ENCODE measurements around the gene ZC3H12C.
"Not testable (repeated sequence)": the region's sequence is repeated elsewhere in the genome, so short reads cannot be mapped to it uniquely, and the experiment has no call there.

ZC3H12C gene

GRCh38 chr11:110186456-110186855, 93.3 kb downstream of the ZC3H12C start:
- DNase-seq, result no peak

- DNase-seq, result no peak
Measured at GRCh38 chr11:110186867-110187266, 93.7 kb downstream of the ZC3H12C start.

- DNase-seq, result no peak
Measured at GRCh38 chr11:110187731-110188130, 94.5 kb downstream of the ZC3H12C start.

GRCh38 chr11:110190885-110191284, 97.7 kb downstream of the ZC3H12C start:
- no peak for DNase-seq

GRCh38 chr11:110192604-110193282, 99.6 kb downstream of the ZC3H12C start:
- not testable (repeated sequence) for DNase-seq

GRCh38 chr11:110194211-110194766, 101.1 kb downstream of the ZC3H12C start:
- DNase-seq, result not testable (repeated sequence)

- DNase-seq, result no peak
Measured at GRCh38 chr11:110196241-110196754, 103.1 kb downstream of the ZC3H12C start.

GRCh38 chr11:110196884-110197420, 103.8 kb downstream of the ZC3H12C start:
- no peak for DNase-seq

- DNase-seq, result no peak
Measured at GRCh38 chr11:110198031-110198729, 105.0 kb downstream of the ZC3H12C start.

- DNase-seq, result no peak
Measured at GRCh38 chr11:110199184-110199981, 106.2 kb downstream of the ZC3H12C start.

- DNase-seq, result no peak
Measured at GRCh38 chr11:110200241-110200640, 107.0 kb downstream of the ZC3H12C start.

GRCh38 chr11:110200836-110201235, 107.6 kb downstream of the ZC3H12C start:
- no peak for DNase-seq

GRCh38 chr11:110207123-110207522, 113.9 kb downstream of the ZC3H12C start:
- no peak for DNase-seq

GRCh38 chr11:110208678-110209312, 115.6 kb downstream of the ZC3H12C start:
- DNase-seq, result not testable (repeated sequence)

GRCh38 chr11:110209313-110209694, 116.1 kb downstream of the ZC3H12C start:
- not testable (repeated sequence) for DNase-seq

GRCh38 chr11:110217223-110217877, 124.2 kb downstream of the ZC3H12C start:
- DNase-seq, result no peak

- DNase-seq, result no peak
Measured at GRCh38 chr11:110217936-110218335, 124.7 kb downstream of the ZC3H12C start.

GRCh38 chr11:110219006-110219785, 126.0 kb downstream of the ZC3H12C start:
- no peak for DNase-seq
